ENCODE results near the gene MYO7A. TPM values are rescaled to one million over a fixed set of nuclear protein-coding genes. Genes with fewer than 3 reads are reported as not detected.

Gene MYO7A
- total and polyA plus RNA-seq, 2 donors (not counting 1 experiment from before 2014, with no cell fraction given), result 0.03 to 0.07 TPM

DNA sequence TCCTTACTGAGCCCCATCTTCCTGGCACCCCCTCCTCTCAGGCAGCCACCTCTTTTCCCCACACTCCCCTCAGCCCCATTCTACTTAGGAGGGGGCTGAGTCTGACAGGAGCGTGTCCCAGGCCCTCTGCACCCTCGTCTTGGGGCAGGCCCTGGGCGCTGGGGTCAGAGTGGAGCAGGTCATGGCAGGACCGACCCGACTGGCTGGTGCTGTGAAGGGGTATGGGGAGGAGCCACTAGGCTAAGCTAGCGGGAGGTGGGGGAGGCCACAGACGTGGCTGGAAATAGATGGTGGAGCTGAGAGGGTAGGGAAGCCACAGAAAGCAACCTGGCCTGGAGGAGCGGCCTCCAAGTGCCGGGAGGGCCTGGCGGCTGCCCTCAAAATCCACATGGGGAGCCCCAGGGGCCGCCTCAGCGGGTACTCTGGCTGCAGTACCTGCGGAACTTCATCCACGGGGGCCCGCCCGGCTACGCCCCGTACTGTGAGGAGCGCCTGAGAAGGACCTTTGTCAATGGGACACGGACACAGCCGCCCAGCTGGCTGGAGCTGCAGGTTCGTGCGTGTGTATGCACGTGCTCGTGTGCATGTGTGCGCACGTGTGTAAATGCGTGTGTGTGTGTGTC, 61.7 kb downstream of the MYO7A start:
- H3K4me1 Mint-ChIP-seq, result no peaks in the 10 kb centered on the region
- POLR2A ChIA-PET, result no interaction called here
- CTCF ChIA-PET, result interaction anchor here (1.0 to 3.7 kb wide), 3 partner anchors 9 to 430 kb away, joined by 3 to 25 read pairs (median 4); partner anchors contain the start of gene MYO7A
- H3K9me3 Mint-ChIP-seq (ENCODE audit: insufficient read depth), result no peaks in the 10 kb centered on the region
- Histone ChIP-seq H3K79me2 (ENCODE audit: control insufficient read depth, insufficient read depth, low read length) (peaks cover 2% of the 10 kb centered on the region), H3K4me2 (replicated peaks; ENCODE audit: low read depth, low read length, poor library complexity, severe bottlenecking) (no peak overlapping the region), H4K20me1 (ENCODE audit: control insufficient read depth, insufficient read depth, low read length, poor library complexity, severe bottlenecking) (no peaks in the 10 kb centered on the region), H3K27me3 (replicated peaks in 1 of 4; ENCODE audit: control extremely low read depth in 1 of 4, control insufficient read depth in 3 of 4, insufficient read depth in 4 of 4, low read length in 3 of 4) (no peaks in the 10 kb centered on the region), H3K9me3 (ENCODE audit: control extremely low read depth in 1 of 3, control insufficient read depth in 2 of 3, insufficient read depth in 1 of 3, low read length in 2 of 3) (peaks cover 0 to 2% (median 0%) of the 10 kb centered on the region in 3 donors), H2AFZ (ENCODE audit: insufficient read depth, low read depth, low read length, poor library complexity, severe bottlenecking) (no peak overlapping the region), H3K36me3 (replicated peaks in 1 of 2; ENCODE audit: control extremely low read depth in 1 of 2, control insufficient read depth in 1 of 2, extremely low read depth in 1 of 2, insufficient read depth in 2 of 2, low read length in 1 of 2) (no peaks in the 10 kb centered on the region), H3K9ac (ENCODE audit: low read length) (no peak overlapping the region), H3K27ac (ENCODE audit: low read length in 2 of 2) (no peak overlapping the region), H3K4me3 (ENCODE audit: control extremely low read depth in 1 of 5, extremely low read depth in 1 of 5, insufficient read depth in 1 of 5, low read depth in 2 of 5, low read length in 4 of 5) (no peak overlapping the region), H3K4me1 (ENCODE audit: control insufficient read depth in 2 of 2, insufficient read depth in 2 of 2, low read length in 2 of 2) (no peaks in the 10 kb centered on the region)
- ATAC-seq (ENCODE audit: low read depth), result no peak
- no peak for TF ChIP-seq EZH2 (IDR thresholded peaks at IDR 0.05; ENCODE audit: borderline replicate concordance, insufficient read depth, low read depth, low read length, poor library complexity, severe bottlenecking)
- TF ChIP-seq, protein P1, sequence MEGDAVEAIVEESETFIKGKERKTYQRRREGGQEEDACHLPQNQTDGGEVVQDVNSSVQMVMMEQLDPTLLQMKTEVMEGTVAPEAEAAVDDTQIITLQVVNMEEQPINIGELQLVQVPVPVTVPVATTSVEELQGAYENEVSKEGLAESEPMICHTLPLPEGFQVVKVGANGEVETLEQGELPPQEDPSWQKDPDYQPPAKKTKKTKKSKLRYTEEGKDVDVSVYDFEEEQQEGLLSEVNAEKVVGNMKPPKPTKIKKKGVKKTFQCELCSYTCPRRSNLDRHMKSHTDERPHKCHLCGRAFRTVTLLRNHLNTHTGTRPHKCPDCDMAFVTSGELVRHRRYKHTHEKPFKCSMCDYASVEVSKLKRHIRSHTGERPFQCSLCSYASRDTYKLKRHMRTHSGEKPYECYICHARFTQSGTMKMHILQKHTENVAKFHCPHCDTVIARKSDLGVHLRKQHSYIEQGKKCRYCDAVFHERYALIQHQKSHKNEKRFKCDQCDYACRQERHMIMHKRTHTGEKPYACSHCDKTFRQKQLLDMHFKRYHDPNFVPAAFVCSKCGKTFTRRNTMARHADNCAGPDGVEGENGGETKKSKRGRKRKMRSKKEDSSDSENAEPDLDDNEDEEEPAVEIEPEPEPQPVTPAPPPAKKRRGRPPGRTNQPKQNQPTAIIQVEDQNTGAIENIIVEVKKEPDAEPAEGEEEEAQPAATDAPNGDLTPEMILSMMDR (IDR thresholded peaks at IDR 0.05), result no peak
- H3K4me3 Mint-ChIP-seq, result no peak overlapping the region
- intact Hi-C loops (cut with micrococcal nuclease), result loop anchor here (2.0 kb wide), 1 partner anchor 431 kb away; no protein-coding TSS in a partner anchor
- DNase-seq, result no peak
- 98% methylated on average over 26 of the region's 28 CpGs for WGBS (ENCODE audit: insufficient coverage)
- no peak overlapping the region for H3K27ac Mint-ChIP-seq
- no peaks in the 10 kb centered on the region for H3K27me3 Mint-ChIP-seq

- Histone ChIP-seq H3K4me3 (ENCODE audit: control extremely low read depth in 1 of 5, extremely low read depth in 1 of 5, insufficient read depth in 1 of 5, low read depth in 2 of 5, low read length in 4 of 5) (no peak overlapping the region), H3K27ac (ENCODE audit: low read length in 2 of 2) (no peak overlapping the region), H2AFZ (ENCODE audit: insufficient read depth, low read depth, low read length, poor library complexity, severe bottlenecking) (no peak overlapping the region), H3K79me2 (ENCODE audit: control insufficient read depth, insufficient read depth, low read length) (peaks cover 2% of the 10 kb centered on the region), H3K4me2 (replicated peaks; ENCODE audit: low read depth, low read length, poor library complexity, severe bottlenecking) (no peak overlapping the region), H3K36me3 (replicated peaks in 1 of 2; ENCODE audit: control extremely low read depth in 1 of 2, control insufficient read depth in 1 of 2, extremely low read depth in 1 of 2, insufficient read depth in 2 of 2, low read length in 1 of 2) (no peaks in the 10 kb centered on the region), H3K9me3 (ENCODE audit: control extremely low read depth in 1 of 3, control insufficient read depth in 2 of 3, insufficient read depth in 1 of 3, low read length in 2 of 3) (peaks cover 0 to 2% (median 0%) of the 10 kb centered on the region in 3 donors), H3K27me3 (replicated peaks in 1 of 4; ENCODE audit: control extremely low read depth in 1 of 4, control insufficient read depth in 3 of 4, insufficient read depth in 4 of 4, low read length in 3 of 4) (no peaks in the 10 kb centered on the region), H4K20me1 (ENCODE audit: control insufficient read depth, insufficient read depth, low read length, poor library complexity, severe bottlenecking) (no peaks in the 10 kb centered on the region), H3K4me1 (ENCODE audit: control insufficient read depth in 2 of 2, insufficient read depth in 2 of 2, low read length in 2 of 2) (no peaks in the 10 kb centered on the region), H3K9ac (ENCODE audit: low read length) (no peak overlapping the region)
- H3K4me1 Mint-ChIP-seq, result no peaks in the 10 kb centered on the region
- TF ChIP-seq, protein P1 (IDR thresholded peaks at IDR 0.05), result no peak
- TF ChIP-seq EZH2 (IDR thresholded peaks at IDR 0.05; ENCODE audit: borderline replicate concordance, insufficient read depth, low read depth, low read length, poor library complexity, severe bottlenecking), result no peak
- CTCF ChIA-PET, result interaction anchor here (1.4 kb wide), 1 partner anchor 358 kb away, joined by 4 read pairs; no protein-coding TSS in a partner anchor
- no peak overlapping the region for H3K4me3 Mint-ChIP-seq
- no peak overlapping the region for H3K27ac Mint-ChIP-seq
- DNase-seq (no peak), ATAC-seq (ENCODE audit: low read depth) (no peak)
- intact Hi-C loops (cut with micrococcal nuclease), result no loop called here
- H3K27me3 Mint-ChIP-seq, result no peaks in the 10 kb centered on the region
- H3K9me3 Mint-ChIP-seq (ENCODE audit: insufficient read depth), result no peaks in the 10 kb centered on the region
- 97% methylated on average over 21 of the region's 21 CpGs for WGBS (ENCODE audit: insufficient coverage)
- POLR2A ChIA-PET, result no interaction called here
Measured at GRCh38 chr11:77190331-77191075, 62.5 kb downstream of the MYO7A start.
